HCT116 (cell line): ENCODE measurements around the gene CHRND. TPM values are rescaled to one million over a fixed set of nuclear protein-coding genes. Genes with fewer than 3 reads are reported as not detected.

Experiments used
- ATAC-seq: fragments of 200-7000 bp; cut with Tn5 transposase; 2 replicates; pipeline ENCODE4 v1.9.1; 2020; ENCODE audit warnings: mild to moderate bottlenecking, moderate library complexity
- BruUV-seq: library from RNA; stranded (reverse); fragments of 400-500 nt; replicated peaks from 2 replicates; lab custom pipeline; 2021; lab: Mats Ljungman, UMichigan
- CTCF ChIA-PET: fragments of 300-600 bp; sonication (Branson Sonifier 250); formaldehyde crosslinking; loops from one replicate; lab custom pipeline; 2021; ENCODE audit warnings: antibody characterized with exemption; lab: Charles Lee
- POLR2A ChIA-PET: fragments of 300-600, 350-600 bp; sonication (Branson Sonifier 250); formaldehyde crosslinking; loops from one replicate; lab custom pipeline; 2021; ENCODE audit warnings: antibody characterized with exemption; lab: Charles Lee
- RAD21 ChIA-PET, 2 experiments: fragments of 300-600 bp; sonication (Branson Sonifier 250); formaldehyde crosslinking; loops; one replicate each; lab custom pipeline; 2023; ENCODE audit warnings: low total read pairs in 2 of 2; ENCODE audit not compliant: uncharacterized antibody in 2 of 2, unreplicated experiment in 2 of 2, low non-redundant PET in 1 of 2; lab: Charles Lee
- DNase-seq: peaks from one replicate; pipeline ENCODE4 v3.0.0-alpha.2; 2010; ENCODE audit warnings: low read depth, low spot score
- H2AFZ ChIP-seq: fragments of 200-600 bp; shearing (Covaris generic), sonication (generic); 2 replicates; pipeline ENCODE4 v1.6.1; 2017; ENCODE audit warnings: low read depth, mixed run types, mixed read lengths, antibody characterized with exemption, low read length; ENCODE audit not compliant: poor library complexity, severe bottlenecking
- H3K27ac ChIP-seq: 2 replicates; pipeline ENCODE4 v1.5.1; 2012; ENCODE audit warnings: low read depth, low read length
- H3K27me3 ChIP-seq: fragments of 200-600 bp; sonication (generic); 2 replicates; pipeline ENCODE4 v1.6.1; 2016; ENCODE audit warnings: mixed run types, low read length, mixed read lengths; ENCODE audit not compliant: insufficient read depth
- H3K36me3 ChIP-seq, 2 experiments: fragments of 200-500 bp in 1 of 2; fragments of 200-600 bp in 1 of 2; sonication (Bioruptor generic) in 1 of 2; sonication (generic) in 1 of 2; 2 replicates each; pipeline versions ENCODE4 v1.5.1 to v1.6.1; 2014 to 2016; ENCODE audit warnings: low read length in 2 of 2, inconsistent platforms in 1 of 2, mixed read lengths in 1 of 2, mixed run types in 1 of 2; ENCODE audit not compliant: insufficient read depth in 2 of 2, control insufficient read depth in 1 of 2
- H3K4me1 ChIP-seq, 2 experiments: fragments of 200-600 bp in 1 of 2; sonication (generic) in 1 of 2; 2 replicates each; pipeline versions ENCODE4 v1.5.1 to v1.6.1; 2012 to 2017; ENCODE audit warnings: low read length in 2 of 2, inconsistent platforms in 1 of 2, mild to moderate bottlenecking in 1 of 2, mixed read lengths in 1 of 2, mixed run types in 1 of 2, moderate library complexity in 1 of 2; ENCODE audit not compliant: insufficient read depth in 2 of 2, control insufficient read depth in 1 of 2
- H3K4me2 ChIP-seq: fragments of 200-600 bp; sonication (generic); 2 replicates; pipeline ENCODE4 v1.6.1; 2017; ENCODE audit warnings: mixed run types, low read length, mixed read lengths
- H3K4me3 ChIP-seq, 2 experiments: fragments of 200-600 bp in 1 of 2; sonication (generic) in 1 of 2; replicated peaks in 1 of 2; 2 replicates each; pipeline ENCODE4 v1.5.1; 2011 to 2016; ENCODE audit warnings: low read length in 2 of 2, control low read depth in 1 of 2, low read depth in 1 of 2, mild to moderate bottlenecking in 1 of 2, mixed read lengths in 1 of 2, mixed run types in 1 of 2
- H3K79me2 ChIP-seq: fragments of 200-600 bp; sonication (generic); 2 replicates; pipeline ENCODE4 v1.6.1; 2017; ENCODE audit warnings: mild to moderate bottlenecking, mixed run types, low read length, moderate library complexity, mixed read lengths; ENCODE audit not compliant: insufficient read depth
- H3K9ac ChIP-seq: fragments of 200-600 bp; sonication (generic); 2 replicates; pipeline ENCODE4 v1.6.1; 2016; ENCODE audit warnings: low read length, mixed read lengths
- H3K9me2 ChIP-seq: fragments of 200-600 bp; sonication (generic), shearing (Covaris generic); 2 replicates; pipeline ENCODE4 v1.6.1; 2017; ENCODE audit warnings: mixed run types, mild to moderate bottlenecking, moderate library complexity; ENCODE audit not compliant: insufficient read depth
- H3K9me3 ChIP-seq, 2 experiments: fragments of 200-500 bp in 1 of 2; fragments of 200-600 bp in 1 of 2; sonication (Bioruptor generic) in 1 of 2; sonication (generic) in 1 of 2; 2 replicates each; pipeline ENCODE4 v1.6.1; 2014 to 2017; ENCODE audit warnings: low read length in 2 of 2, mixed read lengths in 2 of 2, inconsistent platforms in 1 of 2, low read depth in 1 of 2, mild to moderate bottlenecking in 1 of 2, mixed run types in 1 of 2, moderate library complexity in 1 of 2; ENCODE audit not compliant: control insufficient read depth in 1 of 2, insufficient read depth in 1 of 2
- H4K20me1 ChIP-seq: fragments of 200-600 bp; sonication (generic), shearing (Covaris generic); 2 replicates; pipeline ENCODE4 v1.6.1; 2017; ENCODE audit warnings: mixed run types, mild to moderate bottlenecking, moderate library complexity; ENCODE audit not compliant: insufficient read depth
- CBX3 ChIP-seq: IDR thresholded peaks from 2 replicates; pipeline ENCODE4 v1.6.1; 2012; ENCODE audit warnings: low read depth
- CEBPB ChIP-seq: IDR thresholded peaks from 2 replicates; pipeline ENCODE4 v1.6.1; 2012; ENCODE audit warnings: low read depth
- EGR1 ChIP-seq: IDR thresholded peaks from 2 replicates; pipeline ENCODE4 v1.6.1; 2012; ENCODE audit warnings: low read depth
- EZH2 ChIP-seq: fragments of 200-600 bp; sonication (generic); IDR thresholded peaks from 2 replicates; pipeline ENCODE4 v1.6.1; 2017; ENCODE audit warnings: antibody characterized with exemption, mixed run types
- EZH2phosphoT487 ChIP-seq: fragments of 200-600 bp; IDR thresholded peaks from 2 replicates; pipeline ENCODE4 v1.6.1; 2018; ENCODE audit warnings: antibody characterized with exemption, borderline replicate concordance
- FOSL1 ChIP-seq: IDR thresholded peaks from 2 replicates; pipeline ENCODE4 v1.6.1; 2012; ENCODE audit warnings: low read depth
- JUND ChIP-seq: IDR thresholded peaks from 2 replicates; pipeline ENCODE4 v1.6.1; 2012
- POLR2A ChIP-seq: IDR thresholded peaks from 2 replicates; pipeline ENCODE4 v1.7.0; 2011; ENCODE audit warnings: borderline replicate concordance; ENCODE audit not compliant: insufficient read depth, insufficient read length; ENCODE audit errors: extremely low read depth
- POLR2AphosphoS5 ChIP-seq: IDR thresholded peaks from 2 replicates; pipeline ENCODE4 v1.6.1; 2011; ENCODE audit warnings: mild to moderate bottlenecking, low read depth, low read length, moderate library complexity
- RAD21 ChIP-seq: IDR thresholded peaks from 2 replicates; pipeline ENCODE4 v1.6.1; 2012; ENCODE audit warnings: low read depth, mild to moderate bottlenecking
- SIN3A ChIP-seq: IDR thresholded peaks from 2 replicates; pipeline ENCODE4 v1.6.1; 2012; ENCODE audit warnings: low read depth
- SP1 ChIP-seq: IDR thresholded peaks from 2 replicates; pipeline ENCODE4 v1.6.1; 2012; ENCODE audit warnings: low read depth
- SRF ChIP-seq: IDR thresholded peaks from 2 replicates; pipeline ENCODE4 v1.6.1; 2012; ENCODE audit warnings: low read depth
- TCF7L2 ChIP-seq: IDR thresholded peaks from 2 replicates; pipeline ENCODE4 v1.7.0; 2011; ENCODE audit warnings: borderline replicate concordance, inconsistent platforms; ENCODE audit not compliant: insufficient read depth, insufficient read length; ENCODE audit errors: extremely low read depth
- ZFX ChIP-seq: fragments of 450-650 bp; IDR thresholded peaks from 2 replicates; pipeline ENCODE4 v1.6.1; 2017
- ZNF274 ChIP-seq: fragments of 200-500 bp; sonication (Bioruptor generic); IDR thresholded peaks from 2 replicates; pipeline ENCODE4 v1.6.1; 2014; ENCODE audit warnings: mild to moderate bottlenecking, low read depth, low read length, inconsistent platforms
- intact Hi-C: fragments of 100-400 bp; cut with micrococcal nuclease; formaldehyde crosslinking; loops from 2 replicates; pipeline ENCODE4 v1.10.0; 2022
- total RNA-seq: library from RNA; stranded (reverse); gene quantifications from one replicate; pipeline ENCODE4 v1.2.1, GENCODE V29; 2021; ENCODE audit not compliant: unreplicated experiment
- TF ChIP-seq, protein P1 (sequence below), 3 experiments: fragments of 200-600 bp in 1 of 3; sonication (generic) in 1 of 3; IDR thresholded peaks in 2 of 3; conservative IDR thresholded peaks in 1 of 3; 2 replicates each; pipeline ENCODE4 v1.5.1; 2012 to 2017; ENCODE audit warnings: low read depth in 2 of 3, low read length in 2 of 3, antibody characterized with exemption in 1 of 3, borderline replicate concordance in 1 of 3, control low read depth in 1 of 3, mild to moderate bottlenecking in 1 of 3, mixed read lengths in 1 of 3, mixed run types in 1 of 3, moderate library complexity in 1 of 3; ENCODE audit not compliant: insufficient read depth in 1 of 3
- TF ChIP-seq, protein P2 (sequence below): IDR thresholded peaks from 2 replicates; pipeline ENCODE4 v1.6.1; 2011; ENCODE audit warnings: mild to moderate bottlenecking, low read length, moderate library complexity; ENCODE audit not compliant: insufficient replicate concordance; ENCODE audit errors: extremely low read depth
- TF ChIP-seq, protein P3 (sequence below): IDR thresholded peaks from 2 replicates; pipeline ENCODE4 v1.6.1; 2012

Gene CHRND
- total RNA-seq, 1 experiment from 2014 or later = not detected

DNA sequence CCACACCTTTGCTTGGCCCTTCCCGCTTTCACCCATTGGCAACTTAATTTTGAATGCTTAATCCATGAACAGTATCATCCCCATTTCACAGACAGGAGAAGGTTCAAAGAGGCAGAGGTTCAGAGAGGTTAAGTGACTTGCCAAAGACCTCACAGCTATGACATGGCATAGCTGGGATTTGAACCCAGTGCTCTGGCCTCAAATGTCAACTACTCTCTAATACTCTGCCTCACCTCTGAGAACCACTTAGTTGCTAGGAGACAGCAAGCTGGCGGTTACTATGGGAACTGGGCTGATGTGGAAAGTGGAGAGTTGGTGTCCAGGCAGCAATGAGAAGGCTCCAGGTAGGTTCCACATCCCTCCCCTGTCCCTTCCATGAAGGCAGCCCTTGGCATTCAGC lies 21.5 kb upstream of the CHRND start:
- no peak overlapping the region for H3K4me3 ChIP-seq
- intact Hi-C loops = no loop called here
- no peaks in the 10 kb centered on the region for H3K27me3 ChIP-seq
- no peaks in the 10 kb centered on the region for H3K9me2 ChIP-seq
- H3K36me3 ChIP-seq = no peaks in the 10 kb centered on the region
- no peak overlapping the region for H3K27ac ChIP-seq
- no peak overlapping the region for H3K4me2 ChIP-seq
- RAD21 ChIA-PET = no interaction called here
- H3K9ac ChIP-seq = no peak overlapping the region
- CTCF ChIA-PET = no interaction called here
- H3K4me1 ChIP-seq = no peaks in the 10 kb centered on the region
- 0 out of 2 replicates have a peak, but pooled peaks have one; percentile 33 for ATAC-seq
- no TSS peak for BruUV-seq
- no peak overlapping the region for H2AFZ ChIP-seq
- no peaks in the 10 kb centered on the region for H3K9me3 ChIP-seq
- TF ChIP-seq SIN3A (no peak), ZNF274 (no peak), CEBPB (no peak), EGR1 (no peak), EZH2 (no peak), TCF7L2 (no peak), EZH2phosphoT487 (no peak), RAD21 (no peak), POLR2AphosphoS5 (no peak), CBX3 (no peak), SP1 (no peak), SRF (no peak), ZFX (no peak), POLR2A (no peak), JUND (no peak), FOSL1 (no peak)
- TF ChIP-seq, protein P1, sequence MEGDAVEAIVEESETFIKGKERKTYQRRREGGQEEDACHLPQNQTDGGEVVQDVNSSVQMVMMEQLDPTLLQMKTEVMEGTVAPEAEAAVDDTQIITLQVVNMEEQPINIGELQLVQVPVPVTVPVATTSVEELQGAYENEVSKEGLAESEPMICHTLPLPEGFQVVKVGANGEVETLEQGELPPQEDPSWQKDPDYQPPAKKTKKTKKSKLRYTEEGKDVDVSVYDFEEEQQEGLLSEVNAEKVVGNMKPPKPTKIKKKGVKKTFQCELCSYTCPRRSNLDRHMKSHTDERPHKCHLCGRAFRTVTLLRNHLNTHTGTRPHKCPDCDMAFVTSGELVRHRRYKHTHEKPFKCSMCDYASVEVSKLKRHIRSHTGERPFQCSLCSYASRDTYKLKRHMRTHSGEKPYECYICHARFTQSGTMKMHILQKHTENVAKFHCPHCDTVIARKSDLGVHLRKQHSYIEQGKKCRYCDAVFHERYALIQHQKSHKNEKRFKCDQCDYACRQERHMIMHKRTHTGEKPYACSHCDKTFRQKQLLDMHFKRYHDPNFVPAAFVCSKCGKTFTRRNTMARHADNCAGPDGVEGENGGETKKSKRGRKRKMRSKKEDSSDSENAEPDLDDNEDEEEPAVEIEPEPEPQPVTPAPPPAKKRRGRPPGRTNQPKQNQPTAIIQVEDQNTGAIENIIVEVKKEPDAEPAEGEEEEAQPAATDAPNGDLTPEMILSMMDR (IDR thresholded peaks at IDR 0.05 in 2 of 3, conservative IDR thresholded peaks at IDR 0.05 in 1 of 3; ENCODE audit: borderline replicate concordance in 1 of 3, insufficient read depth in 1 of 3, low read depth in 2 of 3, low read length in 2 of 3) = no peak
- TF ChIP-seq, protein P2, sequence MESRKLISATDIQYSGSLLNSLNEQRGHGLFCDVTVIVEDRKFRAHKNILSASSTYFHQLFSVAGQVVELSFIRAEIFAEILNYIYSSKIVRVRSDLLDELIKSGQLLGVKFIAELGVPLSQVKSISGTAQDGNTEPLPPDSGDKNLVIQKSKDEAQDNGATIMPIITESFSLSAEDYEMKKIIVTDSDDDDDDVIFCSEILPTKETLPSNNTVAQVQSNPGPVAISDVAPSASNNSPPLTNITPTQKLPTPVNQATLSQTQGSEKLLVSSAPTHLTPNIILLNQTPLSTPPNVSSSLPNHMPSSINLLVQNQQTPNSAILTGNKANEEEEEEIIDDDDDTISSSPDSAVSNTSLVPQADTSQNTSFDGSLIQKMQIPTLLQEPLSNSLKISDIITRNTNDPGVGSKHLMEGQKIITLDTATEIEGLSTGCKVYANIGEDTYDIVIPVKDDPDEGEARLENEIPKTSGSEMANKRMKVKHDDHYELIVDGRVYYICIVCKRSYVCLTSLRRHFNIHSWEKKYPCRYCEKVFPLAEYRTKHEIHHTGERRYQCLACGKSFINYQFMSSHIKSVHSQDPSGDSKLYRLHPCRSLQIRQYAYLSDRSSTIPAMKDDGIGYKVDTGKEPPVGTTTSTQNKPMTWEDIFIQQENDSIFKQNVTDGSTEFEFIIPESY = no peak
- TF ChIP-seq, protein P3, sequence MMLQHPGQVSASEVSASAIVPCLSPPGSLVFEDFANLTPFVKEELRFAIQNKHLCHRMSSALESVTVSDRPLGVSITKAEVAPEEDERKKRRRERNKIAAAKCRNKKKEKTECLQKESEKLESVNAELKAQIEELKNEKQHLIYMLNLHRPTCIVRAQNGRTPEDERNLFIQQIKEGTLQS = no peak
- POLR2A ChIA-PET = no interaction called here
- no peak for DNase-seq
- no peaks in the 10 kb centered on the region for H3K79me2 ChIP-seq
- no peaks in the 10 kb centered on the region for H4K20me1 ChIP-seq
